GM19193 (cell line): ENCODE measurements around the gene PLOD1.

Experiments used
- POLR2A ChIP-seq: IDR thresholded peaks from 4 replicates; pipeline ENCODE4 v1.6.1; 2011; ENCODE audit not compliant: insufficient read depth, insufficient read length; ENCODE audit errors: extremely low read depth

The PLOD1 gene

GRCh38 chr1:12021616-12022015 lies 87.1 kb downstream of the PLOD1 start:
- no peak for TF ChIP-seq POLR2A

GRCh38 chr1:12022036-12022435 lies 87.5 kb downstream of the PLOD1 start:
- TF ChIP-seq POLR2A, result no peak
